ENCODE measurements around the gene HECTD4. TPM values are rescaled to one million over a fixed set of nuclear protein-coding genes. Genes with fewer than 3 reads are reported as not detected.

HECTD4 gene
- total and polyA plus RNA-seq, 12 donors: 3.0 to 33.7 (median 23.9) TPM

DNA sequence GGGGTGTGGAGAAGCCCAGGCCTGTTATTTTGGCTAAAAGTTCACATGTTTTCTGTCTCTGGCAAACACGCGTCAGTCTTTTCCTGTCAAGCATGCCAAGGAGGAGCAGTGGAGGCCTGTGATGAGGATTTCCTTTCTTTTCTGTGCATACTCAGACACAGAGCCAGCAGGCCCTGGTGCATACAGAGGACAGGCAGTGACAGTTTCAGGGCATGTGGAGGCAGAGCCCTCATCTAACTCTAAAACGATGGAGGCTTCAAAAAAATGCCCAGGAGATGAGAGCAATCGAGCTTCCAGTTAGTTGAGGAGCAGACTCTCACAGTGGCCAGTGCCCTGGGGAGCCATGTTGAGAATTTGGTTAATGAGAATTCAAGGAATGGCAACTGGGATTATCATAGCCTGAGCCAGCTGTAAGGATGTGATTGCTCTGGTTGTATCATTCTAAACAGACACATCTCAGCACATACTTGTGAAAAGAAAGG is 190.3 kb downstream of the HECTD4 start:
- Histone ChIP-seq H3K9me3 (no peaks in the 10 kb centered on the region), H3K4me3 (no peak overlapping the region), H3K4me1 (peaks cover 0 to 31% (median 10%) of the 10 kb centered on the region in 9 donors), H3K36me3 (peaks cover 0 to 99% (median 33%) of the 10 kb centered on the region in 9 donors), H3K27ac (peak overlapping the region in 4 of 10 donors; percentile 18 to 66 (median 48)), H3K27me3 (no peaks in the 10 kb centered on the region)
- ATAC-seq: peak in 6 of 8 donors; percentile 58 to 75 (median 64)
- intact Hi-C loops (cut with DNase I): loop anchor here in 1 of 10 donors (10.0 kb wide), 1 partner anchor 193 kb away; the partner anchor contains the start of gene HECTD4
- TF ChIP-seq, protein P1, sequence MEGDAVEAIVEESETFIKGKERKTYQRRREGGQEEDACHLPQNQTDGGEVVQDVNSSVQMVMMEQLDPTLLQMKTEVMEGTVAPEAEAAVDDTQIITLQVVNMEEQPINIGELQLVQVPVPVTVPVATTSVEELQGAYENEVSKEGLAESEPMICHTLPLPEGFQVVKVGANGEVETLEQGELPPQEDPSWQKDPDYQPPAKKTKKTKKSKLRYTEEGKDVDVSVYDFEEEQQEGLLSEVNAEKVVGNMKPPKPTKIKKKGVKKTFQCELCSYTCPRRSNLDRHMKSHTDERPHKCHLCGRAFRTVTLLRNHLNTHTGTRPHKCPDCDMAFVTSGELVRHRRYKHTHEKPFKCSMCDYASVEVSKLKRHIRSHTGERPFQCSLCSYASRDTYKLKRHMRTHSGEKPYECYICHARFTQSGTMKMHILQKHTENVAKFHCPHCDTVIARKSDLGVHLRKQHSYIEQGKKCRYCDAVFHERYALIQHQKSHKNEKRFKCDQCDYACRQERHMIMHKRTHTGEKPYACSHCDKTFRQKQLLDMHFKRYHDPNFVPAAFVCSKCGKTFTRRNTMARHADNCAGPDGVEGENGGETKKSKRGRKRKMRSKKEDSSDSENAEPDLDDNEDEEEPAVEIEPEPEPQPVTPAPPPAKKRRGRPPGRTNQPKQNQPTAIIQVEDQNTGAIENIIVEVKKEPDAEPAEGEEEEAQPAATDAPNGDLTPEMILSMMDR (IDR thresholded peaks at IDR 0.05): no peak
- DNase-seq: no peak
- 32 to 40% methylated on average over 4 of the region's 4 CpGs for WGBS, 2 donors

DNA sequence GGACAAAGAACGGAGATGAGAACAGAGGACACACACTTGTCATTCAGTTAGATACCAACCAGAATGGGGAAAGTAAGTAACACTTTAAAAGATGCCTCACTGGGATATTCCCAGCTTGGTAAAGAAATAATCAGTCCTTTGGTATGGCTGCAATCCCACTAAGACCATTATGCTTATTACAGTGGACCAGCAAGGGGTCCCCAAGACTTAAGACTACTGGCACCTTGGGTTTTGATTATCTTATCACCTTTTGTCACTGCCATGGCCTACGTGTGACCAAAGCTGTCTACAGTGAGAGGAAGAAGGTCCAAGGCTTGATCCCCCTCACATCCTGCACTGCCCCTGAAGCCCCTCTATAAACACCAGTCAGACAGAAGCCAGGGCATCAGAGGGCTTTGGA is 191.0 kb downstream of the HECTD4 start:
- no peak for DNase-seq
- peak overlapping the region in 4 of 10 donors; percentile 26 to 66 (median 54) for H3K27ac ChIP-seq
- TF ChIP-seq, protein P1 (IDR thresholded peaks at IDR 0.05): no peak
- WGBS, 2 donors: 71 to 74% methylated on average over 2 of the region's 2 CpGs
- ATAC-seq: no peak
- H3K4me1 ChIP-seq: peaks cover 0 to 31% (median 10%) of the 10 kb centered on the region in 9 donors
- H3K4me3 ChIP-seq: no peak overlapping the region
- no peaks in the 10 kb centered on the region for H3K9me3 ChIP-seq
- no peaks in the 10 kb centered on the region for H3K27me3 ChIP-seq
- intact Hi-C loops (cut with DNase I): loop anchor here in 1 of 10 donors (10.0 kb wide), 1 partner anchor 194 kb away; the partner anchor contains the start of gene HECTD4
- H3K36me3 ChIP-seq: peaks cover 0 to 98% (median 30%) of the 10 kb centered on the region in 9 donors

DNA sequence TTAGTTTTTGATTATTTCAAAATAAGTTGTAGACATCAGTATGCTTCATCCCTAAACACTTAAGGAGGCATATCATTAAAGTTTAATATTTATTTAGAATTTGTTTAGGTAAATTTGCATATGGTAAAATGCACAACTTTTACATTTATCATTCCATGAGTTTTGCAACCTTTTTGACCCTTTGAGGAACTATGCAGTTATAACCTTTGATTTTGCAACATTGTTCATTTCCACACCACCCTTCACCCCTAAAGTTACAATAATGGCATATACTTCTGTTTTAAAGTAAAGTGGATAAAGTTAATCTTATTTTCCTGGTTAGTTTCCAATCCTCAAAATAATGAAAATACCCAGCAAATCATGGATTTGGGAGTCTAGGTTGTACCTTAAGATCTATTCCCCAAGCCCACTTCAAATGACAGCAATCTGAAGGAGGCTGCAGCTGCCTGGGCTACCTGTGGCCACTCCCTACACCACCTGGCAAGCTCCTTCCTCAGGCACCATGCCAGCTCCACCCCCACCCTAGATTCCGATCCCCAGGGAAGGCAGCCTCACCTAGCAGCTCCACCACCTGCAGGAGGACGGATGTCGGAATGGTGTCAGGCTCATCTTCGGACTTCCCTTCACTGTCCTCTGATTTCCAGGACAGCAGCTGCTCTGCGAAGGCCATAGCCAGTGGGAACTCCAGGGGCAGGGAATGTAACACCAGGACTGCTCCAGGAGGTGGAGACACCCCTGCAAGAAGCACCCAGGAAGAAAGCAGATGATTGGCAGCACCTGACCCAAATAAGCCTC is 191.8 kb downstream of the HECTD4 start:
- TF ChIP-seq, protein P1 (IDR thresholded peaks at IDR 0.05): no peak
- Histone ChIP-seq H3K4me1 (peaks cover 0 to 31% (median 10%) of the 10 kb centered on the region in 9 donors), H3K4me3 (no peak overlapping the region), H3K36me3 (peaks cover 0 to 97% (median 27%) of the 10 kb centered on the region in 9 donors), H3K27ac (peak overlapping the region in 3 of 10 donors; percentile 26 to 66 (median 66)), H3K9me3 (no peaks in the 10 kb centered on the region), H3K27me3 (no peaks in the 10 kb centered on the region)
- DNase-seq (no peak), ATAC-seq (no peak)
- intact Hi-C loops (cut with DNase I): loop anchor here in 1 of 10 donors (10.0 kb wide), 1 partner anchor 194 kb away; the partner anchor contains the start of gene HECTD4
- WGBS, 2 donors: 82 to 90% methylated on average over 5 of the region's 5 CpGs

DNA sequence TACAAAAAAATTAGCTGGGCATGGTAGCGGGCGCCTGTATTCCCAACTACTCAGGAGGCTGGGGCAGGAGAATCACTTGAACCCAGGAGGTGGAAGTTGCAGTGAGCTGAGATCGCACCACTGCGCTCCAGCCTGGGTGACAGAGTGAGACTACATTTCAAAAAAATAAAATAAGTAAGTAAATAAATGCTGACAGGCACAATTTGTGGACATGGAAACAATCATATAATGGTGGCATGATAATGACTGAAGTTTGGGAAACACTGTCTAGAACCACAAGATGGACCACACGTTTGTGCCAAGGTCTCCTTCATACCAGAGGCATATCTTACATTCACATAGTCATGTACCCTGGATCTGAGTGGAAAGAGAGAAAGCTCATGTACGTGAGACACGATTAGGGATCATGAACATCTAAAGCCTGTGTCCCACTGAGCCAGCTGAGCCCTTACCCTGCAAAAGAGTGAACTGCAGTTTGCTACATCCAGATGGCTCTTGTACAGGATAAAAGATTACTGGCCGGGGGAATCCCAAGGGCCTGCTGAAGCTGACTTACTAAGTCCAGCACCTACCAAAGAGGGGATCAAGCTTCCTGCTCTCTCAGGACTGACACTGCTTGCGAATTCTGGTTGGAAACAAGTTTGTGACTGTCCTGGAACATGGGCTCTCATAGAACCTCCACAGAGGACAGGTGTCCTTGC is 194.0 kb downstream of the HECTD4 start:
- intact Hi-C loops (cut with DNase I): loop anchor here in 1 of 10 donors (1.0 kb wide), 1 partner anchor 26 kb away; no protein-coding TSS in a partner anchor
- no peaks in the 10 kb centered on the region for H3K27me3 ChIP-seq
- 86% methylated on average over 9 of the region's 9 CpGs for WGBS, 2 donors
- ATAC-seq (no peak), DNase-seq (no peak)
- no peak overlapping the region for H3K27ac ChIP-seq
- H3K4me3 ChIP-seq: no peak overlapping the region
- H3K4me1 ChIP-seq: peaks cover 0 to 28% (median 10%) of the 10 kb centered on the region in 9 donors
- no peaks in the 10 kb centered on the region for H3K9me3 ChIP-seq
- TF ChIP-seq, protein P1 (IDR thresholded peaks at IDR 0.05): no peak
- peaks cover 3 to 97% (median 32%) of the 10 kb centered on the region in 9 donors for H3K36me3 ChIP-seq

Measured in heart right ventricle (tissue), 16 donors.